ENCODE data around the gene FCF1.
"Not testable (repeated sequence)": the region's sequence is repeated elsewhere in the genome, so short reads cannot be mapped to it uniquely, and the experiment has no call there.

Gene FCF1

DNA sequence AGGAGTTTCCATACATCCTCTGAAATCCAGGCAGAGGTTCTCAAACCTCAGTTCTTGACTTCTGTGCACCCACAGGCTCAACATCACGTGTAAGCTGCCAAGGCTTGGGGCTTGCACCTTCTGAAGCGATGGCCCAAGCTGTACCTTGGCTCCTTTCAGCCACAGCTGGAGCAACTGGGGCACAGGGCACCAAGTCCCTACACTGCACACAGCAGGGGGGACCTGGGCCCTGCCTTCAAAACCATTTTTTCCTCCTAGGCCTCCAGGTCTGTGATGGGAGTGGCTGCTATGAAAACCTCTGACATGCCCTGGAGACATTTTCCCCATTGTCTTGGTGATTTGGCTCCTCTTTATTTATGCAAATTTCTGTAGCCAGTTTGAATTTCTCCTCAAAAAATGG, 10.7 kb upstream of the FCF1 start:
- DNase-seq = no peak

DNA sequence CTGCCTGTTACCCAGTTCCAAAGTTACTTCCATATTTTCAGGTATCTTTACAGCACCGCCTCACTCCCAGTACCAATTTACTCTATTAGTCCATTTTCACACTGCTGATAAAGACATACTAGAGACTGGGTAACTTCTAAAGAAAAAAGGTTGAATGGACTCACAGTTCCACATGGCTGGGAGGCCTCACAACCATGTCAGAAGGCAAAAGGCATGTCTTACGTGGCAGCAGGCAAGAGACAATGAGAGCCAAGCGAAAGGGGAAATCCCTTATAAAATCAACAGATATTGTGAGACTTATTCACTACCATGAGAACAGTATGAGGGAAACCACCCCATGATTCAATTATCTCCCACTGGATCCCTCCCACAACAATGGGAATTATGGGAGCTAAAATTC, 9.9 kb upstream of the FCF1 start:
- no peak for DNase-seq

GRCh38 chr14:74704656-74705055, 8.3 kb upstream of the FCF1 start:
- DNase-seq = no peak

GRCh38 chr14:74705613-74706500, 7.1 kb upstream of the FCF1 start:
- DNase-seq = peak; percentile 55

DNA sequence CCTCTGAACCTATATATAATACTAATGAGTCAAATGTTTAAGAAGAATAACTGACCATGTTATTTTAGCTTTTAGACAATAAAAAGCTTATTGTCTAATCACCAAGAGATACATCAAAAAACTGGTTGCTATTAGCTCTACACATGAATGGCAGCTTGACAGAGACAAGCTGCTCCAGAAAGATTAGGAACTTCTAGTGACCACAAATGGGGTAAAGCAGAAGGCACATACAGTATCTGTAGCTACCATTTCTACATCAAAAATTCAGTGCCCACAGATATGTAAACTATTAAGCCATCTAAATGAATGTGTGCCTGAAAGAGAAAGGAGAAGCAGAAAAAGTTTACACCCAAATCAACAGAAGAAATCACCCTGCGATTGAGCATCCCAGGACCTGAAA, 2.5 kb upstream of the FCF1 start:
- no peak for DNase-seq

GRCh38 chr14:74711651-74712050, 1.3 kb upstream of the FCF1 start:
- DNase-seq = no peak

DNA sequence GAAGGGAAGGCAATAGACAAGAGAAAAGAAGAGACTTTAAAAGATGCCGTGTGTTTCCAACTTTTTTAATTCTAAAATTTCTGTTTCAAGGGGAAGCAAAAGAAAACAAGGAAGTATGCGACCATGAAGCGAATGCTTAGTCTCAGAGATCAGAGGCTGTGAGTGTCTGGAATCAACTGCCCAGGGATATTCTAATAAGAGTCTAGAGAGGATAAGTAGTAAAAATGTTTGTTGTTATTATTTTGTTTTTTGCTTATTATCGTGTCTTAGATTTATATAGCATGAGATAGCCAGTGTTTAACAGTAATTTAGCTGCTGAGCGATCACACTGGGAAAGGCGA, 421 bp downstream of the FCF1 start:
- no peak for DNase-seq

- no peak for DNase-seq
These were observed 7.6 kb downstream of the FCF1 start for GRCh38 chr14:74720526-74720925.

- no peak for DNase-seq
These were observed 10.2 kb downstream of the FCF1 start for GRCh38 chr14:74723134-74723533.

DNA sequence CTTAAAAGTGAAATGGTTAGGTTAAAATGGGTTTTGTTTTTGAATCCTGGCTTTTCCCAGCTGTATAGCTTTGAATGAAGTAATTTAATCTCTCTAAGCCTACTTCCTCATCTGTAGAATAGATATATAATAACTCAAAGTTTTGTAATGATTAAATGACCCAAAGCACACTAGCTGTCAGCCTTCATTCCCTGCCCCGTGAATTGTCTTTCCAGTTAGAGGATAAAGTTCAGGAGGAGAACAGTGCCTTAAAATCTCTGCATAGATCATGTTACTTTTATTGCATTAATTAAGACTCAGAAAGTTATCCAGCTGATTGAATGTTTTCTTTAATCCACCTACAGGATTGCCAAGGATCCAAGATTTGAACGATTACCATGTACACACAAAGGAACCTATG, 19.4 kb downstream of the FCF1 start:
- DNase-seq = no peak

- peak; percentile 64 for DNase-seq
These were observed 20.3 kb downstream of the FCF1 start for GRCh38 chr14:74733221-74733620.

GRCh38 chr14:74735125-74735524, 22.2 kb downstream of the FCF1 start:
- DNase-seq = no peak

DNA sequence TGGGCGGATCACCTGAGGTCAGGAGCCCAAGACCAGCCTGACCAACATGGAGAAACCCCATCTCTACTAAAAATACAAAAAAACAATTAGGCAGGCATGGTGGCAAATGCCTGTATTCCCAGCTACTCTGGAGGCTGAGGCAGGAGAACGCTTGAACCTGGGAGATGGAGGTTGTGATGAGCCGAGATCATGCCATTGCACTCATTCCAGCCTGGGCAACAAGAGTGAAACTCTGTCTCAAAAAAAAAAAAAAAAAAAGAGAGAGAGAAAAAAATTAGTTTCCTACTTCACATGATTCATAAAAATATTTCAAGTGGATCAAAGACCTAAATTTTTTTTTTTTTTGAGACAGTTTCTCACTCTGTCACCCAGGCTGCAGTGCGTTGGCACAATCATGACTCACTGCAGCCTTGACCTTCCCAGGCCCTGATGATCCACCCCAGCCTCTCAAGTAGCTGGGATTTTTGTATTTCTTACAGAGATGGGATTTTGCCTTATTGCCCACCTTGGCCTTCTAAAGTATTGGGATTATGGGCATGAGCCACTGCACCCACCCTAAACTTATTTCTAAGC, 24.9 kb downstream of the FCF1 start:
- no peak for DNase-seq

- DNase-seq = no peak
These were observed 26.5 kb downstream of the FCF1 start for GRCh38 chr14:74739293-74740030.

GRCh38 chr14:74747237-74747636, 34.3 kb downstream of the FCF1 start:
- no peak for DNase-seq

- DNase-seq = no peak
These were observed 41.2 kb downstream of the FCF1 start for GRCh38 chr14:74754157-74754556.

- DNase-seq = no peak
These were observed 42.0 kb downstream of the FCF1 start for GRCh38 chr14:74754899-74755298.

DNA sequence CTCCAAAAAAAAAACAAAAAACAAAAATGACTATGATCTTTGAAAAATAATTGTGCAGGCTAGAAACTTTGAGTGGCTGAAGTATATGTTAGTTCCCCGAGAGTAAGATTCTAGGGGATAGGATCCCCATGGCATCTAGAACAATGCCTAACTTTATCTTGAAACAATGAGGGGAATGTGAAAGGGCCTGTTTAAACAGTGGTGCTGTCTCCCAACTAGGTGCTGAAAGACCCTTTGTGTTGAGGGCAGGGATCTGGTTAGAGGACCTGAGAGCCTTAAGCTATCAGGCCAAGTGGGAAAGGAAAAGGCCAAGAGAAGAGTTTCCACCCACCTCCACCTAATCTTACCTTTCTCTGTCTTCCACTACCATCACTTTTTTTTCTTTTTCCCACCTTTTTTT, 43.4 kb downstream of the FCF1 start:
- no peak for DNase-seq

DNA sequence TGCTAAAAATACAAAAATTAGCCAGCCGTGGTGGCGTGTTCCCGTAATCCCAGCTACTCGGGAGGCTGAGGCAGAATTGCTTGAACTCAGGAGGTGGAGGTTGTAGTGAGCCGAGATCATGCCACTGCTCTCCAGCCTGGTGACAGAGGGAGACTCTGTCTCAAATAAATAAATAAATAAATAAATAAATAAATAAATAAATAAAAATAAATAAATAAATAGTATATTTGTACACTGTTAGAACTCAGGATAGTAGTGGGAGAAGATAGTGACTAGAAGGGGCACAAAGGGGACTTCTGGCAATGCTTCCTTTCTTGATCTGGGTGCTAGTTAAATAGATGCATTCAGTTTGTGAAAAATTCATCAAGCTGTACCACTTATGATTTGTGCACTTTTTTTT, 45.6 kb downstream of the FCF1 start:
- not testable (repeated sequence) for DNase-seq

- peak; percentile 100 for DNase-seq
These were observed 50.2 kb downstream of the FCF1 start, which contains the start of gene YLPM1 for GRCh38 chr14:74762917-74763802. TSS of gene YLPM1 (plus strand) at chr14:74763316. CDS start at chr14:74763490, 174 bp downstream.

DNA sequence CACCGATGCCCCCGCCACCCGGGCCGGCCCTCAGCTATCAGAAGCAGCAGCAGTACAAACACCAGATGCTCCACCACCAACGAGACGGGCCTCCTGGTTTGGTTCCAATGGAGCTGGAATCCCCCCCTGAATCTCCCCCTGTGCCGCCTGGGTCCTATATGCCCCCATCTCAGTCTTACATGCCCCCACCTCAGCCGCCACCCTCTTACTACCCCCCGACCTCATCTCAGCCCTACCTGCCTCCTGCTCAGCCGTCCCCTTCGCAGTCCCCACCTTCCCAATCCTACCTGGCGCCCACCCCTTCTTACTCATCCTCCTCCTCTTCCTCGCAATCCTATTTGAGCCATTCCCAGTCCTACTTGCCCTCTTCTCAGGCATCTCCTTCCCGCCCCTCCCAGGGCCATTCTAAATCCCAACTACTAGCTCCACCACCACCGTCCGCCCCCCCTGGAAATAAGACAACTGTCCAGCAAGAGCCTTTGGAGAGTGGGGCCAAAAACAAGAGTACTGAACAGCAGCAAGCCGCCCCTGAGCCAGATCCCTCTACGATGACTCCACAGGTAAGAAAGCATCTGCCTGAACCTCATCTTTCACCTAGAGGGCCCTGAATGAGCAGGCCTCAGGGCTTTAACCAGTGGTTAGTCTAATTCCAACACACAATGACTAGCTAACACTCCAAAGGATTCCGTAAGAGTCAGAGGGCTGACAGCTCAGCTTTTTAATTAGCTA, 51.0 kb downstream of the FCF1 start:
- peak; percentile 21 for DNase-seq

DNA sequence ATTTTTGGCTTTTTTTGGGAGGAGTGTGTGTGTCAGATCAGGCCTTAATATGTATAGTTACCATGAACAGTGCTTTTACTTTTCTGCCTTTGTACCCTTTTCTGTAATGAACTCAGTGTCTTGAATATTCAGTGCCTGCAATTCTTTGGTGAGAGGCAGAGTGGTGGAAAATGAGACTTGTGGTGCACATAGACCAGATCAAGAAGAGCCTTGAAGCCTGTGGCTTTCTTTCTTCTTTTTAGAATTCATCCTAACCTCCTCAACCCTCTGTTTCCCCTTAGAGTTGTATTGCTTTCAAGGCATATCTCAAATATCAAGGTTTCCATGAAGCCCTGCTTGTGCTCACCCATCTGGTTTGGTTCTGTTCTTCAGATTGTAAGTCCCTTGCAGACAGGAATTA, 52.8 kb downstream of the FCF1 start:
- DNase-seq = no peak

All from NCI-H2171 treated with DMSO at 0.1 percent for 48 hours (cell line).